ENCODE measurements around the gene SIM1.

DNA sequence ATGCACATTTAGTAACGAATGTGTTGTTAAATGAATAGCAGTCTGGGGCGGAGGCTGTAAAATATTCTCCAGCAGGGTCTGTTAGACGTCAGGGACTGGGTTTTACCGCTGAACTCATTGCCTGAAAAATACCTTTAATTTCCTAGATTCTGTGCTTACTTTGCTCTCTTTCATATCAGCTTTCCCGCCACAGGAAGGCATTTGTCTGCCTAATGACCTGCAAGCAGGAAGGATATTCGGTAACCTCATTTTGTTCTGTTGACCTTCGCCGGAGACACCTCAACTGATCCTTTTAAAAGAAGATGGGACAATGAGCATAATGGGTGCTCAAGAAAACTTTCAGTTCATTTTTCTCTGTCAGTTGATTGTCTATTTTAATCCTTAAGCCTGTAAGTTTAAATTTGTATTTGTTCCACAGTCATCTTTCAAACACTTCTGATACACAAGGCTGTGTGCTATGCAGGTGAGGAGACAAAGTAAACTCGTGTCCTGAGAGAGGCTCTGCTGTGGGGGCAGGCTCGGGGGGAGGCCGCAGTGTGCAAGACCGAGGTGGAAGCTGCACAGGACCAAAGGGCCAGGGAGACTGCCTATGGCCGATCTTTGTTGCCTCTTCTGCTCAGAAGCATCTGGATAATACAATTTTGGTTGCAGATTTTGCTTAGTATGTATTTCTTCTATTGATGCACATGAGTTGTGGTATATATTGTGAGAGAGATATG is 27.4 kb upstream of the SIM1 start:
- TF ChIP-seq, protein P1, sequence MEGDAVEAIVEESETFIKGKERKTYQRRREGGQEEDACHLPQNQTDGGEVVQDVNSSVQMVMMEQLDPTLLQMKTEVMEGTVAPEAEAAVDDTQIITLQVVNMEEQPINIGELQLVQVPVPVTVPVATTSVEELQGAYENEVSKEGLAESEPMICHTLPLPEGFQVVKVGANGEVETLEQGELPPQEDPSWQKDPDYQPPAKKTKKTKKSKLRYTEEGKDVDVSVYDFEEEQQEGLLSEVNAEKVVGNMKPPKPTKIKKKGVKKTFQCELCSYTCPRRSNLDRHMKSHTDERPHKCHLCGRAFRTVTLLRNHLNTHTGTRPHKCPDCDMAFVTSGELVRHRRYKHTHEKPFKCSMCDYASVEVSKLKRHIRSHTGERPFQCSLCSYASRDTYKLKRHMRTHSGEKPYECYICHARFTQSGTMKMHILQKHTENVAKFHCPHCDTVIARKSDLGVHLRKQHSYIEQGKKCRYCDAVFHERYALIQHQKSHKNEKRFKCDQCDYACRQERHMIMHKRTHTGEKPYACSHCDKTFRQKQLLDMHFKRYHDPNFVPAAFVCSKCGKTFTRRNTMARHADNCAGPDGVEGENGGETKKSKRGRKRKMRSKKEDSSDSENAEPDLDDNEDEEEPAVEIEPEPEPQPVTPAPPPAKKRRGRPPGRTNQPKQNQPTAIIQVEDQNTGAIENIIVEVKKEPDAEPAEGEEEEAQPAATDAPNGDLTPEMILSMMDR (IDR thresholded peaks at IDR 0.05; ENCODE audit: insufficient read depth, low read length): no peak
- TF ChIP-seq POLR2AphosphoS5 (IDR thresholded peaks at IDR 0.05; ENCODE audit: low read depth): no peak
- TF ChIP-seq, protein P2, sequence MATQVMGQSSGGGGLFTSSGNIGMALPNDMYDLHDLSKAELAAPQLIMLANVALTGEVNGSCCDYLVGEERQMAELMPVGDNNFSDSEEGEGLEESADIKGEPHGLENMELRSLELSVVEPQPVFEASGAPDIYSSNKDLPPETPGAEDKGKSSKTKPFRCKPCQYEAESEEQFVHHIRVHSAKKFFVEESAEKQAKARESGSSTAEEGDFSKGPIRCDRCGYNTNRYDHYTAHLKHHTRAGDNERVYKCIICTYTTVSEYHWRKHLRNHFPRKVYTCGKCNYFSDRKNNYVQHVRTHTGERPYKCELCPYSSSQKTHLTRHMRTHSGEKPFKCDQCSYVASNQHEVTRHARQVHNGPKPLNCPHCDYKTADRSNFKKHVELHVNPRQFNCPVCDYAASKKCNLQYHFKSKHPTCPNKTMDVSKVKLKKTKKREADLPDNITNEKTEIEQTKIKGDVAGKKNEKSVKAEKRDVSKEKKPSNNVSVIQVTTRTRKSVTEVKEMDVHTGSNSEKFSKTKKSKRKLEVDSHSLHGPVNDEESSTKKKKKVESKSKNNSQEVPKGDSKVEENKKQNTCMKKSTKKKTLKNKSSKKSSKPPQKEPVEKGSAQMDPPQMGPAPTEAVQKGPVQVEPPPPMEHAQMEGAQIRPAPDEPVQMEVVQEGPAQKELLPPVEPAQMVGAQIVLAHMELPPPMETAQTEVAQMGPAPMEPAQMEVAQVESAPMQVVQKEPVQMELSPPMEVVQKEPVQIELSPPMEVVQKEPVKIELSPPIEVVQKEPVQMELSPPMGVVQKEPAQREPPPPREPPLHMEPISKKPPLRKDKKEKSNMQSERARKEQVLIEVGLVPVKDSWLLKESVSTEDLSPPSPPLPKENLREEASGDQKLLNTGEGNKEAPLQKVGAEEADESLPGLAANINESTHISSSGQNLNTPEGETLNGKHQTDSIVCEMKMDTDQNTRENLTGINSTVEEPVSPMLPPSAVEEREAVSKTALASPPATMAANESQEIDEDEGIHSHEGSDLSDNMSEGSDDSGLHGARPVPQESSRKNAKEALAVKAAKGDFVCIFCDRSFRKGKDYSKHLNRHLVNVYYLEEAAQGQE (IDR thresholded peaks at IDR 0.05; ENCODE audit: insufficient replicate concordance, low read depth): no peak
- TF ChIP-seq SPI1 (IDR thresholded peaks at IDR 0.05; ENCODE audit: borderline replicate concordance, low read depth): no peak
- TF ChIP-seq GABPA (IDR thresholded peaks at IDR 0.05; ENCODE audit: low read depth): no peak

Measured in HL-60 (cell line).